GM12878 (cell line): ENCODE data around the gene JTB. TPM values are rescaled to one million over a fixed set of nuclear protein-coding genes. Genes with fewer than 3 reads are reported as not detected.

Experiments used
- CEBPB ChIP-seq, 2 experiments: fragments of 150-350 bp in 1 of 2; IDR thresholded peaks; 2 replicates each; pipeline ENCODE4 v1.6.1; 2012 to 2014; ENCODE audit warnings: low read depth in 2 of 2, low read length in 2 of 2, borderline replicate concordance in 1 of 2, inconsistent platforms in 1 of 2
- DPF2 ChIP-seq: fragments of 450-650 bp; IDR thresholded peaks from 2 replicates; pipeline ENCODE4 v1.6.1; 2017; ENCODE audit warnings: mild to moderate bottlenecking
- EP300 ChIP-seq, 2 experiments: fragments of 150-350 bp in 1 of 2; IDR thresholded peaks; 2 replicates each; pipeline ENCODE4 v1.6.1; 2011 to 2012; ENCODE audit warnings: low read depth in 2 of 2, low read length in 2 of 2, borderline replicate concordance in 1 of 2, improper control_type of control experiment in 1 of 2, inconsistent platforms in 1 of 2; ENCODE audit not compliant: control insufficient read depth in 1 of 2
- EZH2 ChIP-seq: IDR thresholded peaks from 2 replicates; pipeline ENCODE4 v1.6.1; 2012; ENCODE audit warnings: low read depth, mild to moderate bottlenecking, control low read depth, inconsistent platforms, low read length, borderline replicate concordance; ENCODE audit not compliant: control insufficient read depth
- GABPA ChIP-seq: IDR thresholded peaks from 2 replicates; pipeline ENCODE4 v1.6.1; 2014; ENCODE audit warnings: antibody characterized with exemption, low read depth, mild to moderate bottlenecking, inconsistent platforms
- IKZF1 ChIP-seq: fragments of 450-650 bp; conservative IDR thresholded peaks from 2 replicates; pipeline ENCODE4 v1.6.1; 2017; ENCODE audit warnings: antibody characterized with exemption, mild to moderate bottlenecking
- IKZF2 ChIP-seq, 2 experiments: fragments of 450-650 bp; IDR thresholded peaks; 2 replicates each; pipeline ENCODE4 v1.6.1; 2017; ENCODE audit warnings: mild to moderate bottlenecking in 2 of 2, moderate library complexity in 2 of 2
- KAT2A ChIP-seq: conservative IDR thresholded peaks from 2 replicates; pipeline ENCODE4 v1.6.1; 2011; ENCODE audit warnings: low read depth, low read length; ENCODE audit not compliant: control insufficient read depth
- POU2F2 ChIP-seq: IDR thresholded peaks from 3 replicates; pipeline ENCODE4 v1.6.1; 2011; ENCODE audit warnings: low read depth, mild to moderate bottlenecking, low read length, borderline replicate concordance
- STAT3 ChIP-seq: IDR thresholded peaks from 2 replicates; pipeline ENCODE4 v1.6.1; 2011; ENCODE audit warnings: low read depth, low read length, improper control_type of control experiment
- TAF1 ChIP-seq: IDR thresholded peaks from 2 replicates; pipeline ENCODE4 v1.6.1; 2011; ENCODE audit warnings: mild to moderate bottlenecking, low read depth, low read length, borderline replicate concordance
- ZBED1 ChIP-seq: IDR thresholded peaks from 2 replicates; pipeline ENCODE4 v1.6.1; 2016; ENCODE audit warnings: borderline replicate concordance
- ZBTB33 ChIP-seq: fragments of 450-650 bp; IDR thresholded peaks from 2 replicates; pipeline ENCODE4 v1.6.1; 2017; ENCODE audit warnings: mild to moderate bottlenecking
- polyA plus RNA-seq, 11 experiments: library from polyadenylated mRNA; depleted of rRNA in 4 of 11; unstranded in 6 of 11; stranded (reverse) in 5 of 11; fragments of >200 nt; fragmentation: Nextera tagmentation in 4 of 11; fragmentation: Illumina TruSeq in 1 of 11; extraction: Ambion mirVana in 4 of 11; extraction: Trizol in 1 of 11; gene quantifications; 1 replicate in 1 of 11; 2 replicates in 10 of 11; pipeline versions ENCODE4 v1.2.1 to v1.2.3, GENCODE V29; 2011 to 2016; ENCODE audit warnings: inconsistent platforms in 2 of 11, missing spikeins in 2 of 11, low read depth in 1 of 11
- total RNA-seq, 4 experiments: library from RNA; depleted of rRNA in 3 of 4; stranded (reverse); fragments of >200 nt in 3 of 4; fragmentation: Illumina TruSeq in 1 of 4; extraction: Trizol in 1 of 4; gene quantifications; 2 replicates each; pipeline versions ENCODE4 v1.2.1 to v1.2.3, GENCODE V29; 2013 to 2021
- TF ChIP-seq, protein P1 (sequence below): IDR thresholded peaks from 2 replicates; pipeline ENCODE4 v1.6.1; 2012; ENCODE audit warnings: low read depth, low read length, improper control_type of control experiment
- TF ChIP-seq, protein P2 (sequence below): fragments of 450-650 bp; formaldehyde crosslinking; IDR thresholded peaks from 2 replicates; pipeline ENCODE4 v1.4.0; 2022; ENCODE audit warnings: mild to moderate bottlenecking, moderate library complexity
- TF ChIP-seq, protein P3 (sequence below): fragments of 450-650 bp; formaldehyde crosslinking; IDR thresholded peaks from 2 replicates; pipeline ENCODE4 v1.5.0; 2022; ENCODE audit warnings: mild to moderate bottlenecking, missing genetic modification characterization

Gene JTB
- total and polyA plus RNA-seq, 10 of the 15 experiments (the other 5 are each of a cell fraction or from before 2014, with no cell fraction given) = 25.0 to 298 (median 155) TPM

DNA sequence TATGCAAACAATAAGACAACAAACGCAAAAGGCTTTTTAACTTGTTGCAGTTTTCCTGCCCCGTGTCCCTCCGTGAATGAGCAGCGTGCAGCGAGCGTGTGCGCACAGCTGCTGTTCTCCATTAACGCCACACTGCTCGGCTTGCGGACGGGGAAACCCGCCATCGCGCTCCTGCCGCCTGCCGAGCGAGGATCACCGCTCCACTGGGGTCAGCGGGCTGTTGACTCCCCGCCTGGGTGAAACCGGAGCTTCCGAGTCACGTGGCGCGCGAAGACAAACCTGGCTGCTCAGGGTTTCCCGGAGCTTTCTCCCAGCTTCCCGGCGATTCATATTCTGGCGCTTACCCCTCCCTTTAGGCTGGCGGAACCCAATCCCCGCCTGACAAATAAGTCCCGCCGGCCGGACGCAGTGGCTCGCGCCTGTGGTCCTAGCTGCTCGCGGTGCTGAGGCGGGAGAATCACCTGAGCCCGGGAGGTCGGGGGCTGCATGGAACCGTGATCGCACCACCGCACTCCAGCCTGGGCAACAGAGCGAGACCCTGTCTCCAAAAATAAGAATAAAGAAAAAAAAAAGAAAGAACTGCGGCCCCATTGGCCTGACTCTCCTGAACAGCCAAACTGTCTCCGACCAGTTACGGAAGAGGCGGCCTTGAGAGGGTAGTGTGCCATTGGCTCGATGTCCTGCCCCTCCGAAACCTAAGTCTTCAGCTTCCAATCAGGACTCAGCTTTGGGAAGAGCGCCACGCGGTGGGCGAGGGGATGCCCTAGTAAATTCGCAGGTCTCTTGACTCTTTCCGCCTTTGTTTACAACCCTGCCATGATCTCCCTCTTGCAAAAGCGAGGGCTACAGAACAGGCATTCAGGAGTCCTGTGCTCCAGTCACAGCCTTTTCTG is 10.1 kb downstream of the JTB start, which contains the start of gene CREB3L4 (continued):
- TF ChIP-seq POU2F2 (peak; percentile 21; the same call in 1 of the 3 replicates), GABPA (no peak), EP300 (IDR thresholded peaks at IDR 0.05; ENCODE audit: borderline replicate concordance in 1 of 2, control insufficient read depth in 1 of 2, low read depth in 2 of 2, low read length in 2 of 2) (no peak; a peak in 1 of 4 replicates), IKZF1 (peak; percentile 95), EZH2 (no peak), TAF1 (peak; percentile 63), STAT3 (no peak), ZBTB33 (no peak), DPF2 (peak; percentile 91), KAT2A (no peak), ZBED1 (no peak), IKZF2 (IDR thresholded peaks at IDR 0.05) (peak; percentile 87 to 88), CEBPB (IDR thresholded peaks at IDR 0.05; ENCODE audit: borderline replicate concordance in 1 of 2, low read depth in 2 of 2, low read length in 2 of 2) (no peak)
- TF ChIP-seq, protein P1, sequence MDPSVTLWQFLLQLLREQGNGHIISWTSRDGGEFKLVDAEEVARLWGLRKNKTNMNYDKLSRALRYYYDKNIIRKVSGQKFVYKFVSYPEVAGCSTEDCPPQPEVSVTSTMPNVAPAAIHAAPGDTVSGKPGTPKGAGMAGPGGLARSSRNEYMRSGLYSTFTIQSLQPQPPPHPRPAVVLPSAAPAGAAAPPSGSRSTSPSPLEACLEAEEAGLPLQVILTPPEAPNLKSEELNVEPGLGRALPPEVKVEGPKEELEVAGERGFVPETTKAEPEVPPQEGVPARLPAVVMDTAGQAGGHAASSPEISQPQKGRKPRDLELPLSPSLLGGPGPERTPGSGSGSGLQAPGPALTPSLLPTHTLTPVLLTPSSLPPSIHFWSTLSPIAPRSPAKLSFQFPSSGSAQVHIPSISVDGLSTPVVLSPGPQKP = 0 out of 2 replicates have a peak, but pooled peaks have one; percentile 52
- TF ChIP-seq, protein P2, sequence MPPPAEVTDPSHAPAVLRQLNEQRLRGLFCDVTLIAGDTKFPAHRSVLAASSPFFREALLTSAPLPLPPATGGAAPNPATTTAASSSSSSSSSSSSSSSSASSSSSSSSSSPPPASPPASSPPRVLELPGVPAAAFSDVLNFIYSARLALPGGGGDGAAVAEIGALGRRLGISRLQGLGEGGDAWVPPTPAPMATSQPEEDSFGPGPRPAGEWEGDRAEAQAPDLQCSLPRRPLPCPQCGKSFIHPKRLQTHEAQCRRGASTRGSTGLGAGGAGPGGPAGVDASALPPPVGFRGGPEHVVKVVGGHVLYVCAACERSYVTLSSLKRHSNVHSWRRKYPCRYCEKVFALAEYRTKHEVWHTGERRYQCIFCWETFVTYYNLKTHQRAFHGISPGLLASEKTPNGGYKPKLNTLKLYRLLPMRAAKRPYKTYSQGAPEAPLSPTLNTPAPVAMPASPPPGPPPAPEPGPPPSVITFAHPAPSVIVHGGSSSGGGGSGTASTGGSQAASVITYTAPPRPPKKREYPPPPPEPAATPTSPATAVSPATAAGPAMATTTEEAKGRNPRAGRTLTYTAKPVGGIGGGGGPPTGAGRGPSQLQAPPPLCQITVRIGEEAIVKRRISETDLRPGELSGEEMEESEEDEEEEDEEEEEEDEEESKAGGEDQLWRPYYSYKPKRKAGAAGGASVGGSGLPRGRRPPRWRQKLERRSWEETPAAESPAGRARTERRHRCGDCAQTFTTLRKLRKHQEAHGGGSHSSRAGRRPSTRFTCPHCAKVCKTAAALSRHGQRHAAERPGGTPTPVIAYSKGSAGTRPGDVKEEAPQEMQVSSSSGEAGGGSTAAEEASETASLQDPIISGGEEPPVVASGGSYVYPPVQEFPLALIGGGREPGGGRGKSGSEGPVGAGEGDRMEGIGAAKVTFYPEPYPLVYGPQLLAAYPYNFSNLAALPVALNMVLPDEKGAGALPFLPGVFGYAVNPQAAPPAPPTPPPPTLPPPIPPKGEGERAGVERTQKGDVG (CRISPR knock-in tag) = no peak
- TF ChIP-seq, protein P3, sequence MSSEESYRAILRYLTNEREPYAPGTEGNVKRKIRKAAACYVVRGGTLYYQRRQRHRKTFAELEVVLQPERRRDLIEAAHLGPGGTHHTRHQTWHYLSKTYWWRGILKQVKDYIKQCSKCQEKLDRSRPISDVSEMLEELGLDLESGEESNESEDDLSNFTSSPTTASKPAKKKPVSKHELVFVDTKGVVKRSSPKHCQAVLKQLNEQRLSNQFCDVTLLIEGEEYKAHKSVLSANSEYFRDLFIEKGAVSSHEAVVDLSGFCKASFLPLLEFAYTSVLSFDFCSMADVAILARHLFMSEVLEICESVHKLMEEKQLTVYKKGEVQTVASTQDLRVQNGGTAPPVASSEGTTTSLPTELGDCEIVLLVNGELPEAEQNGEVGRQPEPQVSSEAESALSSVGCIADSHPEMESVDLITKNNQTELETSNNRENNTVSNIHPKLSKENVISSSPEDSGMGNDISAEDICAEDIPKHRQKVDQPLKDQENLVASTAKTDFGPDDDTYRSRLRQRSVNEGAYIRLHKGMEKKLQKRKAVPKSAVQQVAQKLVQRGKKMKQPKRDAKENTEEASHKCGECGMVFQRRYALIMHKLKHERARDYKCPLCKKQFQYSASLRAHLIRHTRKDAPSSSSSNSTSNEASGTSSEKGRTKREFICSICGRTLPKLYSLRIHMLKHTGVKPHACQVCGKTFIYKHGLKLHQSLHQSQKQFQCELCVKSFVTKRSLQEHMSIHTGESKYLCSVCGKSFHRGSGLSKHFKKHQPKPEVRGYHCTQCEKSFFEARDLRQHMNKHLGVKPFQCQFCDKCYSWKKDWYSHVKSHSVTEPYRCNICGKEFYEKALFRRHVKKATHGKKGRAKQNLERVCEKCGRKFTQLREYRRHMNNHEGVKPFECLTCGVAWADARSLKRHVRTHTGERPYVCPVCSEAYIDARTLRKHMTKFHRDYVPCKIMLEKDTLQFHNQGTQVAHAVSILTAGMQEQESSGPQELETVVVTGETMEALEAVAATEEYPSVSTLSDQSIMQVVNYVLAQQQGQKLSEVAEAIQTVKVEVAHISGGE = no peak
